ENCODE measurements around the gene LPP.

LPP gene

DNA sequence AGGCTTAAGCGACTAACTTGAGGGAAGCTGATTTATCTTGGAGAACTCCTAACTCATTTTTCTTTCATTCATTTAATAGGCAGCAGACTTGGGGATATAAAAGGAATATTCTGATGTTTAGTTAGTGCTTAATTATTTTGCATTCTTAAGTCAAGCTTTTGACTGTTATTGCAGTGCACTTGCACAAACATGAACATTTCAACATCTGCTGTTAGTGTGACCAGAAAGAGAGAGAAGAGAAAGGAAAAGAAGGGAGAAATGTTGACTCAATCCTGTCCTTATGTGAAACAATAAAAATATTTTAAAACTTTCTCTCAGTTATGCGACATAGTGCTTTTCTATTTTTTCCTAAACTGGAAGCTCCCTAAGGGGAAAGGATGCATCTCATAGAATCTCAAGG lies 507.8 kb downstream of the LPP start:
- no peak for DNase-seq (ENCODE audit: low read depth in 1 of 2, low spot score in 1 of 2)

DNA sequence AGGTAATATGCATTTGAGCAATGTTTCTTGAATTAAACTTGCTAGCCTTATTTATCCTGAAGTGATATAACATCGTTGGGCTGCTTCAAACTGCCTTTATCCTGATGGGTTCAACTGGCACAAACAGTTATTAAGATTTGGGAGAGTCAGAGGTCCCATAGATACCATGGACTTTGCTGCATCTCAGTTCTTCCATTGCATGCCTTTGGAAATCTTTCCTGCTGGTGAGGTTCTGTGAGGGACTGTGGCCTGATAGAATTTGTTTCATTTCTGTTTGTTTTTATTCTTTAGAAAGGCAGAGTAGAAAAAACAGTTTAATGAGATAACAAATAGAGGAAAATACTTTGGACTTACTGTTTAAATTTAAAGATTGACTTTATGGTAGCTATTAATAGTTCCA lies 508.3 kb downstream of the LPP start:
- no peak for DNase-seq (ENCODE audit: low read depth in 1 of 2, low spot score in 1 of 2)

DNA sequence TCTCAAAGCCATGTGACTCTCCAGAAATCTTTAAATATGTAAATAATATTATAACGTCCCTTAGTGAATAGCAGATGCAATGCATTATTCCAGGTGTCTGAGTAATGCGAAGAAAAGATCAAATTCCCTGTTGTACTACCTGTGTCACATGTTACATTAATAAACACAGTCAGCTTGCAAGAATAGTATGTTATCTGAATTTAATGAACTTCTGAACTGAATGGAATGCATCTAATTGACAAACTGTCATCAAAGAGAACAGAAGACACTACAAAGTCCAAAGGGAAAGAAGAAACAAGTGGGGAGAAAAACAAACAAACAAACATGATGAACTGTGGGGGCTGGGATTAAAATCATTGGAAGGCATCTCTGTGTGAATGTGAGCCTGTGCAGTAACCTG lies 508.8 kb downstream of the LPP start:
- no peak for DNase-seq (ENCODE audit: low read depth in 1 of 2, low spot score in 1 of 2)

GRCh38 chr3:188663839-188664238 lies 509.9 kb downstream of the LPP start:
- DNase-seq (ENCODE audit: low read depth in 1 of 2, low spot score in 1 of 2): no peak

- no peak for DNase-seq (ENCODE audit: low read depth in 1 of 2, low spot score in 1 of 2)
These were observed 510.8 kb downstream of the LPP start for GRCh38 chr3:188664795-188665194.

DNA sequence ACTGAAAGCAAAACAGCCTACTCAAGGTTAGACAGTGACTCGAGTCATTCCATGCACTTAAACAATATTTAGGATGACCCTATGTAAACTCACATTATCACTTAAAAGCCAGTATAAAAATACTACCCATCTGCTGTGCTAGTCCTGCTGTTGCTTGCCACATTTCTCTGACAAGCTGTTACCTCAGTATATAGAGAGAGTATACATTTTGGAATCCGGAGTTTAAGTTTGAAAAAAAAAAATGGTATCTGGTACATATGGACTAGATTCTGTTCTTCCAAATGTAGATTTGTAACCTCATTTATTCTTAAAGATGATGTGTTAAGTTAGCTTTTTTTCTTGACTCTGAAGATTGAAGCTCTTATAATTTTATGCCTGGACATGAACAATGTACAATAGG lies 514.0 kb downstream of the LPP start:
- no peak for DNase-seq (ENCODE audit: low read depth in 1 of 2, low spot score in 1 of 2)

DNA sequence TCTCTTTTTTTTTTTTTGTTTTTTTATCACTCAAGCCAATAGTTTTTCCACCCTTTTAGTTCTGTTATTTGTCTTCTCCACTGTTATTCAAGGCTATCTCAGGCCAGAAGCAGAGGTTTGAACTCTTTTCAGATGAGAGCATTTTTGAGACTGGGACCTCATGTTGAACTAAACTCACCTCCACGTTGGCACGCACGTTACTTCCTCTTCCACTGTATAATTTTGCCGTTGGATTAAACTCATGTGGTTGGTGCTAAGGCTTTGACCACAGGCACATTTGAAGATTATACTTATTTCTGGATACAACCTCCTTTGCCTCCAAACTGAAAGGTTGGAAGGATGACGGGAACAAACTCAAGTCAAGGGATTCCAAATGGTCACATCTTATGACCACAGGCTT lies 516.5 kb downstream of the LPP start:
- DNase-seq (ENCODE audit: low read depth in 1 of 2, low spot score in 1 of 2): no peak

DNA sequence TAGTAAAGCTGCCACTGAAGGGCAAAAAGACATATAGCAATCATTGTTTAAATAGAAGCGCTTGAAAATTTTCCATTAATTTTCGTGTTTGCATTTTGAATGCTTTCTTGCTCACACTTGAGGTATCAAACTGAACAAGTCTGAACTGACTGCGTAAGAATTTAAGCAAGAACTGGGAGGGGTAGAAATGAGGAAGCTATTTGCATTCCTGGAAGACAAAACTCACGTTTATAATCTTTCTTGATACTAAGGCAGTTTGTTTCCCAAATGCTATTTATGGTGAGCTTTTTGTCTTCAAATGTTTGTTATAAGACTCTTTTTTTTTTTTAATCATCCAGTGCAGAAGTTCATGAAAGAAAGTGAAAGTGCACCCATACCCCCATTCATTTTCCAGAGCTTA lies 518.0 kb downstream of the LPP start:
- DNase-seq (ENCODE audit: low read depth in 1 of 2, low spot score in 1 of 2): no peak

- no peak for DNase-seq (ENCODE audit: low read depth in 1 of 2, low spot score in 1 of 2)
These were observed 518.9 kb downstream of the LPP start for GRCh38 chr3:188672840-188673239.

- DNase-seq (ENCODE audit: low read depth in 1 of 2, low spot score in 1 of 2): no peak
These were observed 519.8 kb downstream of the LPP start for GRCh38 chr3:188673646-188674186.

- no peak for DNase-seq (ENCODE audit: low read depth in 1 of 2, low spot score in 1 of 2)
These were observed 520.6 kb downstream of the LPP start for GRCh38 chr3:188674595-188674994.

DNA sequence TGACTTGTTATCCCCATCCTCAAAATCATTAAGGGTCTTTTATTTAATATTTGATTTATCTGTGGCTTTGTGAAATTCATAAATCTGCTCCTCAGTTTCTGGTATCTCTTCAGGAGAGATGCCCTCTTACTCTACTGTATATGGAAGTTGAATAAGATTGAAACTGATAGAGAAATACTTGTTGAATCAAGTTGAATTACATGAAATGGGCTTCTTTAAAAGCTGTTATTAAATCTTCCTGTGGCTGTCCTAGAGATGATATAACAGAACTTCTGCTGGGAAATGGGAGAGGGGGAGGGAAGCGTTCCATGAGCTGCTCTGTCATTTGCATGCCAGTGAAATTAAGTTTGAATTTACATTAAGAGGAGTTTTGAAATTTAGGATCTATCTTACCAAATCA lies 523.4 kb downstream of the LPP start:
- no peak for DNase-seq (ENCODE audit: low read depth in 1 of 2, low spot score in 1 of 2)

- no peak for DNase-seq (ENCODE audit: low read depth in 1 of 2, low spot score in 1 of 2)
These were observed 526.2 kb downstream of the LPP start for GRCh38 chr3:188680189-188680588.

GRCh38 chr3:188680605-188681004 lies 526.6 kb downstream of the LPP start:
- DNase-seq (ENCODE audit: low read depth in 1 of 2, low spot score in 1 of 2): no peak

- DNase-seq (ENCODE audit: low read depth in 1 of 2, low spot score in 1 of 2): no peak
These were observed 528.4 kb downstream of the LPP start for GRCh38 chr3:188682316-188682715.

DNA sequence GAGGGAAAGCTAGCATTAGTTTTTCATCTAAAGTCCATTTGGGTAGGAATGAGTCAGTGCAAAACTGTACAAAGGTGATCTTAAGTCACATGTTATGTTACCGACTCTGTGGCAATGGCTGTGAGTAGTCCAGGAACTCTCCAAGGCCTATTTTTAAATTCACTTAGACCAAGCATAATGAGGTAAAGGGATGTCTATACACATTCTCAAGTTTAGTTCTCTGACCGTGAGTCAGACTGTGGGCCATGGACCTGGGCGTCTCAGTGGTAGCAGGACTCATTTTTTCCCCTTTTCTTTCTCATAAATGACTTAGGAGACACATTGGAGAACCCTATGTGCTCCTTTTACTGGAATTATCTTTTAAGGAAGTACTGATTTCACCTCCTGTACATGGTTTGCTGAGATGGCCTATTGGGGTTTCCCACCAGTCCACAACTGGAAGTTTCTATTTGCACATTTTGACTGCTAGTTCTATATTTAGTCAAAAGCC lies 529.1 kb downstream of the LPP start:
- no peak for DNase-seq (ENCODE audit: low read depth in 1 of 2, low spot score in 1 of 2)

GRCh38 chr3:188684276-188684675 lies 530.3 kb downstream of the LPP start:
- DNase-seq (ENCODE audit: low read depth in 1 of 2, low spot score in 1 of 2): no peak

DNA sequence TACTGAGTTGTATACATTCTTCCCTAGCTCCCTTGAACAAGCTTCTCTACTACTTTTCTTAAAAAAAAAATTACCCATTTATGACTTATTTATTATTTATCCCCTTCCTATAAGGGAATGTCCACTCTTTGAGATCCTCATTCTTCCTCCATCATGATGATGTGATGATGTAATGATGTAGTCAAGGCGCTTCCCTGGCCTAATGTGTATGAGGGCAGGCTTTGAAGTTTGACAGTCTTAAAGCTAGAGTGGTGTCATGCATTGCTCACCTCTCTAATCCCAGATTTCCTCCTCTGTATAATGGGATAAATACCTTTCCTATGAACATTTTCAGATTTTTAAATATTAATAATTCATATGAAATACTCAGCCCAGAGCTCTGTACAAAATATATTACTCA lies 531.8 kb downstream of the LPP start:
- no peak for DNase-seq (ENCODE audit: low read depth in 1 of 2, low spot score in 1 of 2)

- DNase-seq (ENCODE audit: low read depth in 1 of 2, low spot score in 1 of 2): no peak
These were observed 532.4 kb downstream of the LPP start for GRCh38 chr3:188686324-188686723.

GRCh38 chr3:188687389-188687788 lies 533.4 kb downstream of the LPP start:
- no peak for DNase-seq (ENCODE audit: low read depth in 1 of 2, low spot score in 1 of 2)

- no peak for DNase-seq (ENCODE audit: low read depth in 1 of 2, low spot score in 1 of 2)
These were observed 535.2 kb downstream of the LPP start for GRCh38 chr3:188689101-188689574.

DNA sequence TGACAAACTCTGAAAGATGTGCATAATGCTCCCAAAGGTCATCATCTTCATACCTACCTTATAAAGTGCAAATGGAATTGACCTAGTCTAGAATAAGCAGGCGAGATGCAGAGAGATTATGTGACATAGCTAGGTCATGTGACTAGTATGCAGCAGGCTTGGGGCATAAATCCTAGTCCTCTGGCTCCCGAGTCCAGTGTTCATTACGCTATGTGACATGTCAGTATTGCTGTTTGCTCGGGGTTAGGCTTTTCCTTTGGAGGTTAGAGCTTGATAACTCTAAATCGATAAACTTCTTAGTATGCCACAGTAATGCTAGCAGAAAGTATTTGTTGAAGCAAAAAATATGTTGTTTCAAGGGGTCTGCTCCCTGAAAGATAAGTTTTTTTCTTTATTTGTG lies 536.1 kb downstream of the LPP start:
- no peak for DNase-seq (ENCODE audit: low read depth in 1 of 2, low spot score in 1 of 2)

DNA sequence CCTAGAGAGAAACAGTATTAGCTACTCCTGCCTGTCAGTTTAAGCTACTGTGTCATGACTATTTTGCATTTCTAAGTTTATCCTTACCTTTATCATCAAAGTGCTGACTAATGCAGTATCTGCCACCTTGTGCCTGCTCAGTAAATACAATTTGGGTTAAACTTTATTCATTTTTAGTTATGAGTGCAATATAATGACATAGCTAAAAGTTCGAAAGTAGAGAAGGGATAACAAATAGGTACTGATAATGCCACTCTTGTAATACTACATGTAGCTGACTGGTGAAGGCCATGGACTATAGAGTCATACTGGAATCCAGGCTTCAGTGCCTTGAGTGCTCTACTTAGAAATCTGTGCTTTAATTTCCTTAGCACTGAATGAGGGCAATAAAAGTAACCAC lies 537.0 kb downstream of the LPP start:
- no peak for DNase-seq (ENCODE audit: low read depth in 1 of 2, low spot score in 1 of 2)

DNA sequence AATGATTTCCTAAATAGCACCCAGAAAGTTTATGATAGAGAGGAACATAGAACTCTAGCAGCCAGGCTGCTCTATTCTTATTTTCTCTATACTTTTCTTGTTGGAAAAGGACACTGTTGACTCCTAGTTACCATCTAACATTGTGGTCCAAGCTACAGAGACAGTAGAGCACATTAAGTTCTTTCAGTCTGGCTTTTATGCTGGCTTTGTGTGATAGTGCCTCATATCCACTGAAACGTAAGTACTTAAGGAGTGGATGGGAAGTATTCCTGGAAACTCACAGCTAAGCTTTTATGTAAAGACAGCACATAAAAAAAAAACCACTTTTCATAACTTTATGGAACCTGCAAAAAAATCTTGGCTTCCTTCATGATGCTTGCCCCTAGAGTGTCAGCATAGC lies 537.7 kb downstream of the LPP start:
- DNase-seq (ENCODE audit: low read depth in 1 of 2, low spot score in 1 of 2): no peak
